ENCODE results near the gene MAP3K4.

The MAP3K4 gene

GRCh38 chr6:161009991-161010390 lies 18.4 kb downstream of the MAP3K4 start:
- no peak for DNase-seq

- DNase-seq = no peak
Observed at GRCh38 chr6:161010418-161010817, 18.8 kb downstream of the MAP3K4 start.

DNA sequence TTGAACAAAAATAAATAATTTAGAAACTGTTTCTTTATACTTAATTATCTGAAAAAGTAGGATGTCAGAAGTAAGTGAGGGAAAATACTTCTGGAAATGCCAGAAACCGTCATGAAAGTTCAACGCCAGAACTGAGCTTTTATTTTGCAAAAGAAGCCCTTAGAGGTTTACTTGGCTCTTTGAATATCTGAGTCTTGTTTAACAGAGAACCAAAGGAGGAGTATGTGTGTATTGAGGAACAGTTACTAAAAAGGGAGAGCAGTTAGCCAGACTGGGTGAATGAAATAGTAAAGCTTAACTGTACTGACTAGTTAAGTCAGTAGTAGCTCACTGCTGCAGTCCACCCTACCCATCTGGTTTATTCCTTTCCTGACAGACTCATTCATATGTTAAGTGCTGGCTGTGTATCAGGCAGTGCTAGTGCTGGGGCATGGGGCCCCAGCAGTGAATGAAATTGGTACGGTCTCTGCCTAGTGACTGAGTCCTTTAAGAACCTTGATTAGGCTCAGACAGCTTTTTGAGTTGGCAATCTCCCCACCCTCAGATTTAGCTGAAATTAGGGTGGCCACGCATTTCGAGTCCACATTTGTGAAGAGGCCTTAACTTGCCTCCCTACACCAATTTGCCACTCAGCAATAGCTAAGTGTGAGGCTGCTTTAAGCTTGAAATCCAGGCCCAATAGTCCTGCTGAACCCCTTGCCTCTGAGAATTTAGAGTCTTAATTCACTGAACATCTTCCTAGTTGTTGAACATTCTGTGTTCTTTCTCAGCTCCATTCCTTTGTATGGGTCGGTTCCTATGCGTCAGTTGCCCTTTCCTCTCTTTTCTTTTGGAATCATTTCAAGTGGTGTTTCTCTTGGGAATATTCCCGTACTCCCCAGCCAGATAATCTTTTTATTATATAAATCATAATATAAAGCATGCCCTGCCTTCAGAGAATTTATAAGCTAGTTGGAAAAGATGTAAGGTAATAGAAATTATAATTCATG lies 20.2 kb downstream of the MAP3K4 start:
- DNase-seq = no peak

- no peak for DNase-seq
Observed at GRCh38 chr6:161013695-161014094, 22.1 kb downstream of the MAP3K4 start.

DNA sequence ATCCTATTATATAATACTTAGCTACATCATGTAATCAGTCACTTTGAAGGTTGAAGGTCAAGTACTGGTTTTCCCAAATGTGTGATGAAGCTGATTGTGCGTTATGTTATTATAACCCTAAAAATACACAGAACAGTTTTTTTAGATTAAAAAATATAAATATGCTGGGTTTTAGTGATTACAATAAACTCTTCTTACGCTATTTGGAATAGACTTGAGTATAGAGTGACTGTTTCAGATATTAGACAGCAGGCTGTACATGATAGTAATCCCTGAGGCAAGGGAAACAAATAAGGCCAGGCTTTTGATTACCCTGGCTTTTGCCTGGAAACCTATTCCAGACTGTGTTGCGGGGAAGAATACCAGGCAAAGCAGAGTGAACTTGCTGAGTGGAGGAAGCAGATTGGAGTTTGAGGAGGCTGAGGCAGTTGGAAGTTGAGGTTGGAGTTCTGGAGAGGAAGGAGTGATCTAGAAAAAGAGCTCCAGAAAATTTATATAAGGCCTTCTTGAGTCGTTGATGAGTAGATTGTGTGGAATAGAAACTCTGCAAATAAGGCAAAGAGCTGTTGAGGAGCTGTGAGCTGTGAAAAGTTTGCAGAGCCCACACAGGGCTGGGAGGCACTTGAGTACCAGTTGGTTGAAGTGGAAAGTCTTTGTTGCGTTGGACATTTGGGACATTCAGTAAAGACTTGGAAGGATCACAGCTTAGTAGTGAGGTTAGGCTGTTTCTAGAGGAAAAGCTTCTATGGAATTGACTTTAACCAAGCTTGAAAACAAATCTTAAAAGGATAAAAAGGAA lies 26.4 kb downstream of the MAP3K4 start:
- no peak for DNase-seq

GRCh38 chr6:161019324-161019839 lies 27.8 kb downstream of the MAP3K4 start:
- DNase-seq = no peak

DNA sequence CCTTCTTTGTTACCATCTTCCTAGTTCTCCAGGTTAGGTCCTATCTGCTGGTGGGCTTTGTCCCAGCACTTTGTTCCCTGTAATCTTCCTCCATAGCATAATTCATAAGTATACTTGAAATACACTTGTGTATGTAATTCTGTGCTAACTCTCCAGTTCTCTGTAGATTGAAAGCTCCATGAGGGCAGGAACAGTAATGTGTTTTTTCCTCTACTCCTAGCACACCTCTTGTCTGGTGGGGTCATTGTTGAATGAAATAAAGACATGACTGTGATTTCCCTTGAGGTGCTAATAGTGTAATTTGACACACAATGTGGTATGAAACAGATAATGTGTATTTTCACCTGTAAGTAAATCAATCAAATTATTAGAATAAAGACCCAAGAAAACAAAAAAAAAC lies 30.0 kb downstream of the MAP3K4 start:
- DNase-seq = no peak

DNA sequence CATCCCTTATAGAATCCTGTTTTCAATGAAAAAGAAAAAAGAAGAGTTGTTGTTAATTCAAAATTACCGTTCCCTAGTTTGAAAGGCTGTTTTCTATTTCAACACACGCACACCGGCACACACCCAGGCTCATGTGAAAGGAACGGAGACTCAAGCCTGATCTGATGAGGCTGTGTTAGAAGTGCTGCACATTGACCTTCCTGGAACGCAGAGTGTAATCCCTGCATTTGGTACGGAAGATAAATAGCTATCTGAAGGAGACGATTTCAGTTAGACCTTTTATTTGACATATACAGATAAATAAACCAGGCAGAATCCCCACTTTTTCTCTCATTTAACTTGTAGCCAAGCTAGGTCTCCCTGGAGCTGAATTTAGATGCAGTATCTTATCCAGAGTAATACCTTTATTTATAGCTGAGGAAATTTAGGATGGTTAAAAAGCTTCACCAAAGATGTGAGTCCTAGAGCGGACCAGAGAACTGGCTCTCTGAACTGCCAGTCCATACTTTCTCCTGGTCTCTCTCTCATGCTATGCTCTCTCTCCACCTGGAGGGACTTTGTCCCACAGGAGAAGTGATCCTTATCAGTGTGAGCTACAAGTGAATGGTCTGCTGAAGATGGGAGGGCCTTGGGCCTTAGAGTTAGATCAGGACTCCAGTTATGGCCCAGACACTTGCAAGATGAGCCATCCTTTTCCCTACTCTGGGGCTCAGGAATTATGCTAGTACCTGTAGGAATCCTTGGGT lies 30.6 kb downstream of the MAP3K4 start:
- DNase-seq = no peak

DNA sequence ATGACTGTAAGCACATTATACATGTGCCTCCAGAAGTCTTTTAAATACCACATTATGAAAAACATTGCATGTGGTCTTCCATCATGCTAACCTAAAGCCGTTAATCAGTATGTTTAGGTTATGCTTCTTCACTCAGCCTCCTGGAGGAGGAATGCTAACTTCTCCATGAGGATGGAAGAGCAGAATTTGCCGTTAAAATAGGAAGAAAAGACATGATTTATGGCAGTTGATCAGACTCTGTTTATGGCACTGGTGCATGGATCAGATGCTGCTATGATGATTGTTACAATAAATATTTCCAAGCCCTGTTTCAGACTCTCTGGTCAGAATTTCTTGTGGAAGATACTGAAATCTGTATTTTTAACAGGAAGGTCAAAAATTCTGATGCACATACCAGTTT lies 31.7 kb downstream of the MAP3K4 start:
- no peak for DNase-seq

GRCh38 chr6:161024364-161024920 lies 32.9 kb downstream of the MAP3K4 start:
- no peak for DNase-seq

DNA sequence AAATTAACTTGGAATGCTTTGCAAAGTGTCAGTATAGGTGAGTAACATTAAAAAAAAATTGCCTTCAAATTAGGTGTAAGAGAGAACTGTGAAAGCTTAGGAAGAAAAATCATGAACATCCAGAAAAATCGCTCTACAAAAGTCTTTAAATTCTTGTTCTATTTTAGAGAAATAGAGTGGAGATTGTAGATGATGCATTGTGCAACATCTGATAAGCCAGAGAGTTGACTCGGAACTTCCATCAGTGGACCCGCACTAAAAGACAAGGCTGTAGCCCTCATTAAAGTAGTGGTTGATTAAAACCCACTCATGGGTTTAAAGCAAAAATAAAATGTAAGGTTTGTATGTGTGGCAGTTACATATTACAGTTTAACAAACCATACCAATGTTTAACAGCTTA lies 35.8 kb downstream of the MAP3K4 start:
- no peak for DNase-seq

DNA sequence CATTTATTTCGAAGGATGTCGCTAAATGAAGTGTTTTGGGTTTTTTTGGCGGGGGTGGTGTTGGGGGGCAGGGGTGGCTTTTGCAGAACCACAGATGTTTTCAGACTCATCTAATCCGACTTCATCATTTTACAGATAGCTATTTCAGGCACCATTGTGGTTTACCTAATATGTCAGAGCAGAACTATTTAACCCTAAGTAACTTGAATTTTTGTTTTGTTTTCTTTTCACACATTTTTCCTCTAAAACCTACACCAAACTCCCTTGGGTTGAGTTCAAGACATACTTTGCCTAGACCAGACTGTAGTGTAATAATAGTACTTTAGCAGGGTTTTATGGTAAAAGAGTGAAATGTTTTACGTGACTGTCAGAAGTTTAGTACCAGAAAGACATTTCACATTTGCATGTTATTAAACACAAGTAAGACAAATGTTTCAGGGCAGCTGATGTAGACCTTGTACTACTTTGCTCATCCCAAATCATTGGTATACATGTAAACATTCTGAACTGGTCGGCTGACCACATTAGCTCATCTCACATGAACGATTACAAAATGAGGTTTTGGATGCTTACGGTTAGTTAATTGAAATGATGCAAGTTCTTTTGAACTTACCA lies 37.7 kb downstream of the MAP3K4 start:
- DNase-seq = no peak

DNA sequence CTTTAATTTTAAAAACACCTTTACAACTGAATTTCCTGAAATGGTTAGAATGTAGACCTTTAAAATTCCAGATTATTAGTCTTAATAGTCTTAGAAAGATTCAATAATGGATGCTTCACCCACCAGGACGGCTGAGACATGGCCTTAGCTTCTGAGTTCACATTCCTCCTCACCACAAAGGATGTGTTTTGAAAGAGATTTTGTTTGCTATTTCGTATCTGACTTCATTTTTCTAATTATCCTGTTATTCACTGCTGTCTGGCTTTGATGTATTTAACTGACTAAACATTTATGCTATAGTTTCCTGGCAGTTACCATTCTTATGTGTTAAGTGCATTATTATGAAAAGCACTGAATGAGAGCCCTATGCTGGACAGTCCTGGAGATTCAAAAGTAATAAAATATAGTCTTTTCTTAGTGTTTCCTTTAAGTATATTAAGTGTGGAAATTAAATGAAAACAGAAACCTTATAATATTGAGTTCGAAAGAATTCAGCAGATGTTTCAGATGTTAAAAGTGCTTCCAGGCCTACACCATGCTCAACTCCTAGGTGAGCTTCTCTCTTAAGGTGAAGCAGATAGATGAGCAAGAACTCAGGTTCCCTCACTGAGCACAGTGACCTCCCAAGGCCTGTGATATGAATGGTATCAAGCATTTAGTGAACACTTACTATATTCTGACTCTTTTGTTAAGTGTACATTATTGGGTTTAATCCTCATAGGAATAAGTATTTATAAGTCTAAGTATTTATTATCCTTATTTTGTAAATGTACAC lies 40.3 kb downstream of the MAP3K4 start:
- no peak for DNase-seq

GRCh38 chr6:161033667-161034066 lies 42.1 kb downstream of the MAP3K4 start:
- no peak for DNase-seq

GRCh38 chr6:161035182-161035980 lies 43.8 kb downstream of the MAP3K4 start:
- DNase-seq = no peak

DNA sequence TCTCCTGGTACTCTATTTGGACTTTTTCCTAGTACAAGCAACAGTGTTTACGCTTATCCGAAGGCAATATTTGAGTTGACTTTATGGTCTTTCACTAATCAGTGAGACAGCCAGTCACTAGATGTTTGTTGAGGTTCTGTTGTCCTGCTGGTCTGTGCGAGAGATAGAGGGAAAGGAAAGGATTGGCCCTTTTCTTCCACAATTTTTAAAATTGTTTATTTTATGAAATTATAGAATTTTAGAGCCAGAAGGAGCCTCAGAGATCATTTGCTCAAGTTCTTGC lies 44.4 kb downstream of the MAP3K4 start:
- DNase-seq = no peak

DNA sequence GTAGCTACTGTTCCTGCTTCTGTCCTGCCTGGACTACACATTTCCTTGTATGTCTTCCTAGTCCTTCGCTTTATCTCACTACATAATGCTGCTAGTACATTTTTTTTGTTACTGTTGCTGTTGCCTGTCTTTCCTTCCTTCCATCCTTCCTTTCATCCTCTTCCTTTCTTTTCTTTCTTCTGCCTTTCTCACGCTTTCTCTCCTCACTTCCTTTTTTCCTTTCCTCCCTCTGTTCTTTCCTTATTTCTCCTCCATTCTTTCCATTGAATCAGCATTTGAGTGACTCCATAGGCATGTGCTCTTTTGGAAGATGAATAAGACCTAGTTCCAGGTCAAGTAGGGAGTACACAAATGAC lies 46.3 kb downstream of the MAP3K4 start:
- DNase-seq = no peak

DNA sequence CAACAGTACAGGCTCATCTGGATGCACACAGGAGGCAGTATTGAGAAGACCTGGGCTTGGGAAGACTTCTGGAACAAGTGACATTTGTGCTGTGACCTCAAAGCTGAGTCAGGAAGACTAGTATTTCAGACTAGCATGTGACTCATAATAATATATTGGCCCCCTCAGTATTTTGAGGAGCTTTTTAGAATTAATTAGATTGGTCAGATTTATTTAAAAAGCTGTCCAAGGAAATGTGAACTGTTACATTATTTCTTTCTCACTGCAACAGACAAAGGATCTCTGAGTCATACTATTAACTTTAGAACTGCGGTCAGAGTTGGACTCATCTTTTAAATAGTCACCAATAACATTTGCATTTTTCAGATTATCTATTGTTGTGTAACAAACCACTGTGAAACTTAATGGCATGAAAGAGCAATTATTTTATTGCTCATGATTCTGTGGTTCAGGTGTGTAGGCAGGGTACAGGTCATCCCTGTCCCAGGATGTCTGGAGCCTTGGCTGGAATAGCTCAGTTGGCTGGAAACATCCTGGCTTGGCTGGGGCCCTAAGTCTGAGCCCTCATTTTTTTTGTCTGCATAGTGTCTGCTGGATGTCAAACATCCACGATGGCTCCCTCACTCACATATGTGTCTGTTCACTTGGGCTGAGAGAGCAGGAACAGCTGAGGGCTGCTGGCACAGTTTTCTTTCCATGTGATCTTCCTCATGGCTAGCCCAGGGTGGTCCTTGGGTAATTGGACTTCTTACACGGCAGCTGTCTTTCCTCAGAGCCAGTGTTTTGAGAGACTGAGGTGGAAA lies 46.9 kb downstream of the MAP3K4 start:
- DNase-seq = no peak

GRCh38 chr6:161041274-161041673 lies 49.7 kb downstream of the MAP3K4 start:
- DNase-seq = no peak

- DNase-seq = no peak
Observed at GRCh38 chr6:161044335-161044734, 52.8 kb downstream of the MAP3K4 start.
